Left ventricle myocardium inferior (tissue), 1 donor: ENCODE results near the gene HID1. TPM values are rescaled to one million over a fixed set of nuclear protein-coding genes. Genes with fewer than 3 reads are reported as not detected.
A peak's percentile ranks its signal among the peaks of the same experiment; 100 is the strongest.

ENCODE experiments used
- DNase-seq: peaks from one replicate; pipeline ENCODE4 v3.0.0-alpha.2; 2020
- H3K27ac ChIP-seq: fragments of 200-600 bp; replicated peaks from 2 replicates; pipeline ENCODE4 v1.8.0; 2021
- H3K27me3 ChIP-seq: fragments of 200-600 bp; 2 replicates; pipeline ENCODE4 v1.8.0; 2021; ENCODE audit warnings: low read depth
- H3K36me3 ChIP-seq: fragments of 200-600 bp; 2 replicates; pipeline ENCODE4 v1.8.0; 2021
- H3K4me1 ChIP-seq: fragments of 200-600 bp; 2 replicates; pipeline ENCODE4 v1.8.0; 2021
- H3K4me3 ChIP-seq: fragments of 200-600 bp; 2 replicates; pipeline ENCODE4 v1.8.0; 2021; ENCODE audit warnings: mild to moderate bottlenecking, moderate library complexity
- H3K9me3 ChIP-seq: fragments of 200-600 bp; replicated peaks from 2 replicates; pipeline ENCODE4 v1.8.0; 2021
- intact Hi-C: fragments of 100-400 bp; cut with micrococcal nuclease; formaldehyde crosslinking; loops from one replicate; pipeline ENCODE4 v1.11.0; 2022
- total RNA-seq: library from RNA; stranded (reverse); fragmentation: NEBNext Ultra II Directional; extraction: Animal tissue kit (Norgen Biotek cat#: 25700); gene quantifications from one replicate; pipeline ENCODE4 v1.2.1, GENCODE V29; 2021
- TF ChIP-seq, protein P1 (sequence below): fragments of 200-600 bp; IDR thresholded peaks from 2 replicates; pipeline ENCODE4 v1.8.0; 2021; ENCODE audit warnings: antibody characterized with exemption, mild to moderate bottlenecking, borderline replicate concordance
- donor health status: DM: no; HTN: yes; CAD: no; lungs with severe emphysema.

Gene HID1
- total RNA-seq, 1 donor from 2014 or later = 7.2 TPM

DNA sequence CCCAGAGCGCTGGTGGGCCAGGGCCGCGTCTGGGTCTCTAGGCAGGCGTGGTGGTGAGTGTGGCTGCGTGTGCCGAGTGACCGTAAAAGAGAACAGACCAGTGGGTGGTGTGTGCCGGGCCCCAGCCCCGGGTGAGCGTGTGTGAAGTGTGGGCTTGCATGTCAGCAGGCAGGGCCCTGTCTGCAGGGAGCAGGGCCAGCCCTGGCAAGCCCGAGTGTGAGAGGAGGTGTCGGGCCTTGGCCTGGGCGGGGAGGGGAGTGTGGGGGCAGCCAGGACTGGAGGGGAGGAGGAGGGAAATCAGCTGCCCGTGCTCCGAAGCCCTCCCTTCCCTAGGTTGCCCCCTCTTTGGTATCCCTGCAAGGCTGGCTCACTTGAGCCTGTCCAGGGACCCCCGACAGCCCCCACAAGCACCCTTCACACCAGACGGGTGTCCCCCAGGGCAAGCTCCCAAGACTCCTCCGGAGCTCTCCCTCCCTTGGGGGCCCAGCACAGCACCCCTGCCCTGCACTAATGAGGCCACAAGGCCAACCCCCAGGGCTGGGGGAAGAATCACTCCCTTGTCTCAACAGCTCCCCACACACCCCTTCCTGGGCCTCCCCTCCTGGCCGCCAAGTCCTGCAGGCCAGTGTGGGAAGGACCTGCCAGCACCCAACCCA is 51.4 kb downstream of the HID1 start:
- DNase-seq = no peak
- TF ChIP-seq, protein P1, sequence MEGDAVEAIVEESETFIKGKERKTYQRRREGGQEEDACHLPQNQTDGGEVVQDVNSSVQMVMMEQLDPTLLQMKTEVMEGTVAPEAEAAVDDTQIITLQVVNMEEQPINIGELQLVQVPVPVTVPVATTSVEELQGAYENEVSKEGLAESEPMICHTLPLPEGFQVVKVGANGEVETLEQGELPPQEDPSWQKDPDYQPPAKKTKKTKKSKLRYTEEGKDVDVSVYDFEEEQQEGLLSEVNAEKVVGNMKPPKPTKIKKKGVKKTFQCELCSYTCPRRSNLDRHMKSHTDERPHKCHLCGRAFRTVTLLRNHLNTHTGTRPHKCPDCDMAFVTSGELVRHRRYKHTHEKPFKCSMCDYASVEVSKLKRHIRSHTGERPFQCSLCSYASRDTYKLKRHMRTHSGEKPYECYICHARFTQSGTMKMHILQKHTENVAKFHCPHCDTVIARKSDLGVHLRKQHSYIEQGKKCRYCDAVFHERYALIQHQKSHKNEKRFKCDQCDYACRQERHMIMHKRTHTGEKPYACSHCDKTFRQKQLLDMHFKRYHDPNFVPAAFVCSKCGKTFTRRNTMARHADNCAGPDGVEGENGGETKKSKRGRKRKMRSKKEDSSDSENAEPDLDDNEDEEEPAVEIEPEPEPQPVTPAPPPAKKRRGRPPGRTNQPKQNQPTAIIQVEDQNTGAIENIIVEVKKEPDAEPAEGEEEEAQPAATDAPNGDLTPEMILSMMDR = no peak
- Histone ChIP-seq H3K4me1 (peaks cover 26% of the 10 kb centered on the region), H3K9me3 (no peaks in the 10 kb centered on the region), H3K36me3 (no peaks in the 10 kb centered on the region), H3K4me3 (no peak overlapping the region), H3K27ac (no peak overlapping the region), H3K27me3 (peaks cover 100% of the 10 kb centered on the region)
- intact Hi-C loops = no loop called here

DNA sequence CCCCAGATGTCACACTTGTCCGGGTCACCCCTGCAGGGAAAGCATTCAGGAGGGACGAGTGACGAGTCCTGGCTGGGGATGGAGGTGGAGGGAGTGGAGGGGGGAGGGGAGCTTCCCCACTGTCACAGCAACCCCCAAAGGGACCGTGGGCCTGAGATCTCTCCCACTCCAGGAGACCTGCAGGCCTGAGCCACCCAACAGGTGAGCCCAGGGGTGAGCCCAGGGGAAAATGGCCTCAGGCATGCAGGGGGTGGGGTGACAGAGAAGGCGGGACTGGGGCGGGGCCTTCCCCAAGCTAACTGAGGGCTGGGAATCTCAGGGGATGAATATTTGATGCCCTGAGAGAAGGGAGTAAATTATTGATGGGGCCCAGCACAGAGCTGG is 51.9 kb downstream of the HID1 start:
- Histone ChIP-seq H3K4me3 (no peak overlapping the region), H3K27me3 (peaks cover 100% of the 10 kb centered on the region)
- no peak for DNase-seq

DNA sequence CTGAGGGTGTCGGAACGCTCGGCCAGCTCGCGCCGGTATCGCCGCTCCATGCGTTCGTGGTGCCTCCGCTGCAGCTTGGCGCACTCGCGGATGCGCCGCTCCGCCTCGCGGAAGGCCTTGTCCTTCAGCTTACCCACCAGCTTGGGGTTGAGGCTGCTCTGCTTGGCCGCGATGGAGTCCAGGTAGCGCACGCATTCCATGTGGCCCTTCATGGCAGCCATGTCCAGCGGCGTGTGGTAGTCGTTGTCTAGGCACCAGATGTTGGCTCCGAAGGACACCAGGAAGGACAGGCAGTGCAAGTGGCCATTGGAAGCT is 52.3 kb downstream of the HID1 start:
- H3K27ac ChIP-seq = no peak overlapping the region
- intact Hi-C loops = no loop called here
- peaks cover 100% of the 10 kb centered on the region for H3K27me3 ChIP-seq
- TF ChIP-seq, protein P1 = no peak
- DNase-seq = no peak
- peaks cover 26% of the 10 kb centered on the region for H3K4me1 ChIP-seq
- no peaks in the 10 kb centered on the region for H3K9me3 ChIP-seq
- H3K4me3 ChIP-seq = no peak overlapping the region
- H3K36me3 ChIP-seq = no peaks in the 10 kb centered on the region

More for the DNA sequence above, 51.9 kb downstream of the HID1 start:
- H3K9me3 ChIP-seq = no peaks in the 10 kb centered on the region
- intact Hi-C loops = no loop called here
- no peaks in the 10 kb centered on the region for H3K36me3 ChIP-seq
- H3K27ac ChIP-seq = no peak overlapping the region
- peaks cover 26% of the 10 kb centered on the region for H3K4me1 ChIP-seq
- TF ChIP-seq, protein P1 = no peak

DNA sequence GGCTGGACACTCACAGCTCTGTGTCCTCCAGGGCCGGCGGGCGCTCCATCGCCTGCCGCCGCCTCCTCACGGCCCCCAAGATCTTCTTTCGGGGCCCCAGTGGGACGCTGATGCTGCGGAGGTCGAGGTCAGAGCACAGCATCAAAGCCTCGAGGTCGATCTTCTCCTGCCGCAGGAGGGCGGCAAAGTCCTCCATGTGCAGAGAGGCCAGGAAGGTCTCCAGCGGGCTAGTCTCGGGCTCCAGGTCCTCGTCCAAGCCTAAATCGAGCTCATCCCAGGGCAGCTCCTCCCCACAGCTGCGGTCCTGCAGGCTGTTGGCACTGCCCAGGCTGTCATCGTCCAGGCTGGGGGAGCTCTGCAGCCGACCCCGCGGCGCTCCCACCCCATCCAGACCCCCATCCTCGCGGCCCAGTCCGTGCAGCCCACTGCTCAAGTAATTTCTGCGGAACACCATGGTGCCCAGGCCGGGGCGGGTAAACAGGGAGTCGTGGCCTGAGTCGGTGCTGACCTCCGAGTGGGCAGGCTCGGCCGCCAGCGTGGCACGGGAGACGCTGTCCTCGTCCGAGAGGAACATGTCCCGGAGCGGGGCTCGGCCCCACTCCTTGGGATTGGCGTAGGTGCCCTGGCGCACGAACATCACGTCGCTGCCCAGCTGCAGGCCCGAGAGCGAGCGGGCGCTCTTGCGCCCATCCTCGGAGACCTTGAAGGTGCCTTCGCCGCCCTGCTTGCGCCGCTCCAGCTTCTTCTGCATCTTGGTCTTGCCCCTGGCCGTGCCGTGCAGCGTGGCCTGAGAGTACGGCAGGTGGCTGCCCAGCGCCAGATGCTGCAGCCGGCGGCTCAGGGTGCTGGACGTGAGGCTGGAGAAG is 52.9 kb downstream of the HID1 start:
- Histone ChIP-seq H3K9me3 (no peaks in the 10 kb centered on the region), H3K36me3 (no peaks in the 10 kb centered on the region), H3K4me1 (peaks cover 24% of the 10 kb centered on the region), H3K27me3 (peaks cover 100% of the 10 kb centered on the region), H3K4me3 (no peak overlapping the region), H3K27ac (no peak overlapping the region)
- no peak for DNase-seq
- TF ChIP-seq, protein P1 = peak; percentile 46
- intact Hi-C loops = no loop called here

DNA sequence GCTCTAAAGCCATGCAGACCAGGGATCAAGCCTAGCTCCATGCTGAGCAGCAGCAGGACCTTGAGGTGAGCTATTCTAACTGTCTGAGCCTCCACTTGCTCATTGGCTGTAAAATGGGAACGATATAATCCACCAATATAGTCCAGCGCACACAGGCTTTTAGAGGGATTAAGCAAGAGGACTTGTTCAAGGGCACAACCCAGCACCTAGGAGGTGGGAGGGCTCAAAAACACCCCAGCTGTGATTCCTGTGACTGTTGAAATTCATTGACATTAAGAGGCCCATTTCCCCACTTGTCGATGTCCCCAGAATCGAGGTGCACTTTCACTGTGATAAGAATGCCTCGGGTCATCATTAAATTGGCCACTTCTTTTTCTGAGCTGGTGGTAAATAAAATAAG is 53.7 kb downstream of the HID1 start:
- no peaks in the 10 kb centered on the region for H3K36me3 ChIP-seq
- H3K27me3 ChIP-seq = peaks cover 93% of the 10 kb centered on the region
- TF ChIP-seq, protein P1 = no peak
- no peak overlapping the region for H3K4me3 ChIP-seq
- DNase-seq = no peak
- peaks cover 16% of the 10 kb centered on the region for H3K4me1 ChIP-seq
- H3K27ac ChIP-seq = no peak overlapping the region
- intact Hi-C loops = no loop called here
- no peaks in the 10 kb centered on the region for H3K9me3 ChIP-seq
